NCI-H2081 treated with DMSO at 0.1 percent for 48 hours (cell line): ENCODE data around the gene PBXIP1.

Experiments used
- DNase-seq: peaks from one replicate; lab custom pipeline; 2025; lab: John Stamatoyannopoulos, UW

Gene PBXIP1

GRCh38 chr1:154972517-154973343, 16.8 kb upstream of the PBXIP1 start:
- DNase-seq: no peak

- no peak for DNase-seq
These were observed 16.3 kb upstream of the PBXIP1 start for GRCh38 chr1:154972213-154972516.

DNA sequence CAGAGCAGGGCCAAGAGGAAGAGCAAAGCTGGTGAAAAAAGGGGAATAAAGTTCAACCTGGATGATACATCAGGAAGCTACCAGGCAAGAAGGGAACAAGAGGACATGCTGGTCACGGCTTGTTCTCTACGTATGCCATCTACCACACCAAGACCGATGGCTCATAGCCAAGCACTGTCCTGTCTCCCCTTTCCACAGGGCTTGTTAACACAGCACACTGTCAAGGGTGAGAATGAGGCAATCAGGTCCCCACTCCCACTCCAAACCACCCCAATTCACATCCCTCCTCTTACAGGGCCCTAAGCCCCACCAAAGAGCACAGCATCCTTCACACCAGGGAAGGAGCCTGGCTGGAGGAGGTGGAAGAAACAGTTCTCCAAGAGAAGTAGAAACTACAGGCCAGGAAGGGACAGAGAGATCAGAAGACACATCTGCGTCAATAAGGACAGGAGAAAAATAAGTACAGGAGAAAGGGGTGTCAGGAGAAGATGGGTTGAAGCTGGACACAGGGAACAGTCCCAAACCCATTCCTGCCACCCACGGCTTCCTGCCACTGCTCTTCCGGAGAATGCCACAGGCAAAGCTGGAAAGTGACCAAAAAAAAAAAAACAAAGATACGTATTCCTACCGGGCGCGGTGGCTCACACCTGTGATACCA, 15.6 kb upstream of the PBXIP1 start:
- no peak for DNase-seq

GRCh38 chr1:154970631-154971340, 14.9 kb upstream of the PBXIP1 start, which contains the start of gene SHC1:
SHC1 (minus strand) TSS chr1:154970747; CDS start chr1:154970526, 221 bp downstream.
- DNase-seq: no peak

DNA sequence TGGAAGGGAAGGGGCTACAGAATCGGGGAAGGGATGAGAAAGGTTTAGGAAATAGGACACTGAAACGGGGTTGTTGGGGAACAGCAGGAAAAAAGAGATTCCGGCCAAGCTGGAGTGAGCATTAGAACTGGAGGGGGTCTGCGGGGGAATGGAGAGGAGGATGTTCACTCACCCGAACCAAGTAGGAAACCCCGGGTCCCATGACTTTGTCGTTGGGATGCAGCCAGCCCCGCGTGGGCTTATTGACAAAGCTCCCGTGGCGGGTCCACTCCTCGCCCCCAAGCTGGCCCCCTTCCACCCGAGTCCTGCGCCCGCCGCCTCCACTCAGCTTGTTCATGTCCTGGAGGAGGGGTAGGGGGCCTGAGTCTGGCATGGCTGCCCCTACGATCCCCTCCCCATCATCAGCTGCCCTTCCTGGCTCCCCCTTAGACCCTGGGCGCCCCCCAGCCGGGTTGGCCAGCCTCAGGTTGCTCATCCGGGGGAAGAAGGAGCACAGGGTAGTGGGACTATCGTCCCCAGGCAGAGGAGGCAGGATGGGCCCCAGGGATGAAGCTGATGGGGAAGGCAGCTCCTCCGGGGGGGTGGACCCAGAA, 14.1 kb upstream of the PBXIP1 start:
- DNase-seq: no peak

DNA sequence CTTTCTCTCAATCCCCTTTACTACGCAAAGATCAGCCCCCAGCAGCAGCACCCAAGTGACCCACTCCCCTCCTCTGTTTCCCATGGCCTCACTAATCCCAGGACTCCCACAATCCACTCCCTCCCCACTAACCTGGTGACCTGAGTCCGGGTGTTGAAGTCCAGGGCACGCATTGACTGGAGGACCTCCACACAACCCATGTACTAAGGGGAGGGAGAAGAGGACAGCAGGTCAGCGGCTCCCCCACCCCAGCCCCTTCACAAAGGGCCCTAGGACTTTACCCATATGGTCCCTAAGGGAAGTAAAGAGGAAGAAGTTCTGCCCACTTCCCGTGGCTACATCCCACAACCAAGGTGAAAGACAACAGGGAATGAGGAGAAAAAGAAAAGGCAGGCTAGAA, 13.3 kb upstream of the PBXIP1 start:
- DNase-seq: no peak

- no peak for DNase-seq
These were observed 12.8 kb upstream of the PBXIP1 start for GRCh38 chr1:154968731-154969130.

DNA sequence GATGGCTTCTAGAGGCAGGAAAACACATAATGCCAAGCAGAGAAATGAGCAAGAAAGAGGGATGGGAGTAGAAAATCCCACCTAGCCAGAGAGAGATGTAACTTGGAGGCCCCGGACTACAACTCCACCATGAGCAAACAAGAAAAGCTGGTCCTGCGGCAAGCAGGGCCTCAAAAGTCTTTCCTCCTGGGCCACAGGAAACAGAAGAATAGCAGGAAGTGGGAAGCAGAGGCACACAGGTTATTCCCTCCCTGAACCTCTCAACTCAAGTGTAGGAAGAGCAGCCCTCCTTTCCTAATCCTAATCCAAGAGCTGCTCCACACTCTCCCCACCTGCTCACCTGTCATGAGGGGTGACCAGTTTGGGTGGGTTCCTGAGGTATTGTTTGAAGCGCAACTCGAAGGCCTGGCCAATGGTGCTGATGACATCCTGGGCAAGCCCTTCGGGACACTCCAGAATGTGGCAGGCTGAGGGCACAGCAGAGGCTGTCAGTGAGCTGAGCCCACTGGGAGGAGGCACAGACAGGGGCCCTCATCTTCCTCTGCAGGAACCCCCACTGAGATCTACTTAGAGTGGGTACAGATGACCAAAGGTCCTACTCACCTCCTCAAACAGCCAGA, 11.5 kb upstream of the PBXIP1 start:
- DNase-seq: no peak

GRCh38 chr1:154966111-154966510, 10.2 kb upstream of the PBXIP1 start:
- DNase-seq: no peak

DNA sequence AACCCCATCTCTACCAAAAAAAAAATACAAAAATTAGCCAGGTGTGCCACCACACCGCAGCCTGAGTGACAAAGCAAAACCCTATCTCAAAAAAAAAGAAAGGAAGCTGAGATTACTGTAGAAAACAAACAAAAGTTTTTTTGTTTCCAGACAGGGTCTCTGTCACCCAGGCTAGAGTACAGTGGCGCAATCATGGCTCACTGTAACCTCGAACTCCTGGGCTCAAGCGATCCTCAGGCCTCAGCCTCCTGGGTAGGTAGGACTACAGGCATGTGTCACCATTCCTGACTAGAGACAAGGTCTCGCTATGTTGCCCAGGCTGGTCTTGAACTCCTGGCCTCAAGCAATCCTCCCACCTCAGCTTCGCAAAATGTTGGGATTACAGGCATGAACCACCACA, 8.5 kb upstream of the PBXIP1 start:
- DNase-seq: no peak

GRCh38 chr1:154963643-154964042, 7.7 kb upstream of the PBXIP1 start:
- DNase-seq: no peak

GRCh38 chr1:154962795-154963330, 7.0 kb upstream of the PBXIP1 start:
- DNase-seq: no peak

- no peak for DNase-seq
These were observed 6.4 kb upstream of the PBXIP1 start for GRCh38 chr1:154962156-154962749.

GRCh38 chr1:154961207-154962155, 5.6 kb upstream of the PBXIP1 start, which contains the start of gene PYGO2:
PYGO2 (minus strand) TSS chr1:154961782; CDS start chr1:154961576, 206 bp downstream.
- DNase-seq: no peak

- no peak for DNase-seq
These were observed 4.7 kb upstream of the PBXIP1 start for GRCh38 chr1:154960446-154961136.

DNA sequence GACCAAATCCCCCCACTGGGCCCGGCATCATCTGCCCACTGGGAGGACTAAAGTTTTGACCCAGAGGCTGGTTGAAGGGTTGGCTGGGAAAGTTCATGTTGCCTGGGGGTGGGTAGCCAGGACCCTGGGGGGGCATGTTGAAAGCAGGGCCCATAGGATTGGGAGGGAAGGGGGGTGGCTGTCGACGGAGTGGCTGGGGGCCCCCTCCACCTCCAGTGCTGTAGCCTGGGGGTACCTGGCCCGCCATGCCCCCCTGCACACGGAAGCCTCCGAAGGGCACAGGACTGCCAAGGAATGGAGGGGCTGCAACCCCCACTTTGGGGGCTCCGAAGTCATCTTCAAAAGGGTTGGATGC, 3.5 kb upstream of the PBXIP1 start:
- DNase-seq: no peak

GRCh38 chr1:154958681-154959425, 3.0 kb upstream of the PBXIP1 start:
- DNase-seq: no peak

GRCh38 chr1:154958036-154958435, 2.1 kb upstream of the PBXIP1 start:
- DNase-seq: no peak

- DNase-seq: no peak
These were observed 1.3 kb upstream of the PBXIP1 start for GRCh38 chr1:154957091-154957657.
